ENCODE measurements around the gene MUC20. TPM values are rescaled to one million over a fixed set of nuclear protein-coding genes. Genes with fewer than 3 reads are reported as not detected.

The MUC20 gene
- total and polyA plus RNA-seq, 2 of the 13 experiments (the other 11 are each of a cell fraction or from before 2014, with no cell fraction given): 0.24 to 0.83 TPM

DNA sequence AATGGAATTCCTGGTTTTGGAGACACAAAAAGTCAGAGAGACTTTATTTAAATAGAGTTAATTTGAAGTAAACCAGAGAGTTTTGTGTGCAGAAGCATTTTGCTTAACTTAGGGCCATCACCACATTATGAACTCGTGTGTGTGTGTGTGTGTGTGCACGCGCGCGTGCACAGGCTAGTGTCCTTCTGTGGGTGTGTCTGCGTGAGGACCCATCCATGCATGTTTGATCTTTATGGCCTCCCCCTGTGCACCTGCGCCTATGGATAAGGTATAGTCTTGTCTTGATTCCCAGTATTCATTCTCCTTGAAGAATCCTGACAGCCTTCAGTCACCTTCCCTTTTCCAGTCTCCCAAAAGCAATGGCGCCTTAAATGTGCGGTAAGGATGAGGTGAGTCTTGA is 26.0 kb downstream of the MUC20 start (continued):
- TF ChIP-seq ETV6 (CRISPR knock-in tag; conservative IDR thresholded peaks at IDR 0.05) (no peak), SMARCE1 (IDR thresholded peaks at IDR 0.05; ENCODE audit: borderline replicate concordance) (no peak), PAX8 (CRISPR knock-in tag; IDR thresholded peaks at IDR 0.05; ENCODE audit: borderline replicate concordance) (no peak), ZNF263 (CRISPR knock-in tag; IDR thresholded peaks at IDR 0.05) (no peak), ZNF33A (CRISPR knock-in tag; IDR thresholded peaks at IDR 0.05; ENCODE audit: borderline replicate concordance) (no peak), NR1H2 (CRISPR knock-in tag; IDR thresholded peaks at IDR 0.05; ENCODE audit: borderline replicate concordance, low read depth) (no peak), POLR2G (IDR thresholded peaks at IDR 0.05; ENCODE audit: low read depth, low read length) (no peak)
- TF ChIP-seq, protein P1, sequence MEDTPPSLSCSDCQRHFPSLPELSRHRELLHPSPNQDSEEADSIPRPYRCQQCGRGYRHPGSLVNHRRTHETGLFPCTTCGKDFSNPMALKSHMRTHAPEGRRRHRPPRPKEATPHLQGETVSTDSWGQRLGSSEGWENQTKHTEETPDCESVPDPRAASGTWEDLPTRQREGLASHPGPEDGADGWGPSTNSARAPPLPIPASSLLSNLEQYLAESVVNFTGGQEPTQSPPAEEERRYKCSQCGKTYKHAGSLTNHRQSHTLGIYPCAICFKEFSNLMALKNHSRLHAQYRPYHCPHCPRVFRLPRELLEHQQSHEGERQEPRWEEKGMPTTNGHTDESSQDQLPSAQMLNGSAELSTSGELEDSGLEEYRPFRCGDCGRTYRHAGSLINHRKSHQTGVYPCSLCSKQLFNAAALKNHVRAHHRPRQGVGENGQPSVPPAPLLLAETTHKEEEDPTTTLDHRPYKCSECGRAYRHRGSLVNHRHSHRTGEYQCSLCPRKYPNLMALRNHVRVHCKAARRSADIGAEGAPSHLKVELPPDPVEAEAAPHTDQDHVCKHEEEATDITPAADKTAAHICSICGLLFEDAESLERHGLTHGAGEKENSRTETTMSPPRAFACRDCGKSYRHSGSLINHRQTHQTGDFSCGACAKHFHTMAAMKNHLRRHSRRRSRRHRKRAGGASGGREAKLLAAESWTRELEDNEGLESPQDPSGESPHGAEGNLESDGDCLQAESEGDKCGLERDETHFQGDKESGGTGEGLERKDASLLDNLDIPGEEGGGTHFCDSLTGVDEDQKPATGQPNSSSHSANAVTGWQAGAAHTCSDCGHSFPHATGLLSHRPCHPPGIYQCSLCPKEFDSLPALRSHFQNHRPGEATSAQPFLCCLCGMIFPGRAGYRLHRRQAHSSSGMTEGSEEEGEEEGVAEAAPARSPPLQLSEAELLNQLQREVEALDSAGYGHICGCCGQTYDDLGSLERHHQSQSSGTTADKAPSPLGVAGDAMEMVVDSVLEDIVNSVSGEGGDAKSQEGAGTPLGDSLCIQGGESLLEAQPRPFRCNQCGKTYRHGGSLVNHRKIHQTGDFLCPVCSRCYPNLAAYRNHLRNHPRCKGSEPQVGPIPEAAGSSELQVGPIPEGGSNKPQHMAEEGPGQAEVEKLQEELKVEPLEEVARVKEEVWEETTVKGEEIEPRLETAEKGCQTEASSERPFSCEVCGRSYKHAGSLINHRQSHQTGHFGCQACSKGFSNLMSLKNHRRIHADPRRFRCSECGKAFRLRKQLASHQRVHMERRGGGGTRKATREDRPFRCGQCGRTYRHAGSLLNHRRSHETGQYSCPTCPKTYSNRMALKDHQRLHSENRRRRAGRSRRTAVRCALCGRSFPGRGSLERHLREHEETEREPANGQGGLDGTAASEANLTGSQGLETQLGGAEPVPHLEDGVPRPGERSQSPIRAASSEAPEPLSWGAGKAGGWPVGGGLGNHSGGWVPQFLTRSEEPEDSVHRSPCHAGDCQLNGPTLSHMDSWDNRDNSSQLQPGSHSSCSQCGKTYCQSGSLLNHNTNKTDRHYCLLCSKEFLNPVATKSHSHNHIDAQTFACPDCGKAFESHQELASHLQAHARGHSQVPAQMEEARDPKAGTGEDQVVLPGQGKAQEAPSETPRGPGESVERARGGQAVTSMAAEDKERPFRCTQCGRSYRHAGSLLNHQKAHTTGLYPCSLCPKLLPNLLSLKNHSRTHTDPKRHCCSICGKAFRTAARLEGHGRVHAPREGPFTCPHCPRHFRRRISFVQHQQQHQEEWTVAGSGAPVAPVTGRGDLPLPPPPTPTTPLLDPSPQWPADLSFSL (CRISPR knock-in tag; IDR thresholded peaks at IDR 0.05): no peak

Data from HepG2 (cell line).